GM19025 (cell line): Measurements from ENCODE around the gene AGAP1.

ENCODE experiments used
- ATAC-seq: cut with Tn5 transposase; IDR thresholded peaks from one replicate; pipeline ENCODE4 v1.9.1; 2021; ENCODE audit warnings: mild to moderate bottlenecking, low read depth, moderate library complexity; ENCODE audit not compliant: unreplicated experiment

Gene AGAP1

DNA sequence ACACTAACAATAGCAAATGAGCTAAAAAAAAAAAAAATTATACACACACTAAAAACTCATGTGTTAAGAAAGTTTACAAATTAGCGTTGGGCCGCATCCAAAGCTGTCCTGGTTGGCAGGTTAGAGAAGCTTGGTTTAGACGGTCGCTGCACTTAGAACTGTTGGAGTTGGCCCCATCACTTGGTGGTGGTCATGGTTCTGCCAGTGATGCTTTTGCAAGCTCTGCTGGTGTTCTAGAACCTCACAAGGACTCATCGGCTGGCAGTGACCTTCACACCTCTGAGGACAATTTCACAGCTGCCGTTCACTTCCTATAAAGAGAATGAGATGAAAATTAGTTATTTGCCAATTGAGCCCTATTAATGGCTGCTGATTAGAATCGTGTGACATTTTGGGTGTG is 229.0 kb downstream of the AGAP1 start:
- no peak for ATAC-seq

DNA sequence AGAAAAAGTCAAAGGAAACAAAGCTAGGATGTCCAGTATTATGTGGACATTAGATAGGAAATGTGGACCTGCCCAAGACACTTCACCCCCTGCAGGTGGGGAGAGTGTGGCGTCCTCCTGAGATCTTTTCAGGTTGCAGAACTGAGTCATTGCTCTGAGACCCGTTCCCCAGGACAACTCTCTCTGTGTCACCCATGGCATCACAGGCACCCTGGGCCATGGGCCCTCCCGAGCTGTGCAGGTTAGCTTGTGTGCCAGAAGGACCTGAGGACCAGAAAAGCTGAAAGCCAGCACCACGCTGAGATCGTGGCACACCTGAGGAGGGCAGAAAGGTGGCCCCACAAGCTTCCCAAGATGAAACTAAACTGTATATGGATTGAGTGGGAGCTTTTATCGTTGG is 229.5 kb downstream of the AGAP1 start:
- ATAC-seq, result no peak

DNA sequence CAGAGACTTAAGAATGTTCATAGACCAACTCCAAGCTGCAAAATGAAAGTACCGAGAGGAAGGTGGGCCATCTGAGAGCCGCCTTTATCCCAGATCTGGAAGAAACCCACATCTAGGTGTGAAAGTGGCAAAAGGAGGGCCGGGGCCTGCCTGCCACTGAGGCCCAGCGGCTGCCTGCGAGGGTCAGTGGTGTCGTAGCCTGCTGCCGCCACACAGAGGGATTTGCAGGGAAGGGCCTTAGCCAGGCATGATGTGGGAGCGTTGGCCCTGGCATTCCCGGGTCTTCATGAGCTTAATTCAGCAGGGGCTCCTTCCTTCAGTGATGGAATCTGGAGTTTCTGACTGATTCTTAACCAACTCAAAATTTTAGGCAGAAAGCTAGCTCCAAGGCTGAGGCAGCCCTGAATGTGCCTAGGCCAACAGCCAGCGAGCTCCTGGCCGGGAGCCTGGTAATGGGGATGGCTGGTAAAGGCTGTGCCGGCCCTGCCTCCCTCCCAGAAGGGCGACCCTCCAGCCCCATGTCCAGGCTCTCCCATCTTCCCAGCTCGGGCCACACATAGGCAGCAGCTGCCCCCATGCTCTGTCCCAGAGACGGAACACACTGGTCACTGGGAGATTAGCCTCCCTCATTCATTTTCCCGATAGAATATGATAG is 230.1 kb downstream of the AGAP1 start:
- no peak for ATAC-seq

DNA sequence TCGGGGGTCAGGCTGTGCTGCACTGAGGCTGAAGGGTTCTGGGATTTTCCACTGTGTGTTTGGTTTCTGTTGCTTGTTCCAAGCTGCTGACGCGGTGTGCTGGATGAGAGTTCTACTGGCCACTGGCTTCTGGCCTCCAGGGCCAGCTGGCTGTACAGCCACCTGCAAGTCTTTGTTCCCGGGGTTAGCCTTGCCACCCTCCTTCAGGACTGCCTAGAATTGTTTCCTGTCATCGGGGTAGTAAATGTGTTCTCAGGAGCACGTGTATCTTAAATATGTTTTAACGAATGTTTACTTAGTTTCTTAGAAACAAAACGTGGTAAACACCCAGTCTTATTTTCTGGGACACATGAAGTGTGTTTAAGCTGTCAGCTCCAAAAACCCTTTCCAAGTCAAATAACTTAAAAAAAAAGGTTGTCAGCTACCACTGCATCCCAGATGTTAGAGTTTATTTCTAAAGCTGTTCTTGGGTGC is 231.2 kb downstream of the AGAP1 start:
- ATAC-seq, result no peak

DNA sequence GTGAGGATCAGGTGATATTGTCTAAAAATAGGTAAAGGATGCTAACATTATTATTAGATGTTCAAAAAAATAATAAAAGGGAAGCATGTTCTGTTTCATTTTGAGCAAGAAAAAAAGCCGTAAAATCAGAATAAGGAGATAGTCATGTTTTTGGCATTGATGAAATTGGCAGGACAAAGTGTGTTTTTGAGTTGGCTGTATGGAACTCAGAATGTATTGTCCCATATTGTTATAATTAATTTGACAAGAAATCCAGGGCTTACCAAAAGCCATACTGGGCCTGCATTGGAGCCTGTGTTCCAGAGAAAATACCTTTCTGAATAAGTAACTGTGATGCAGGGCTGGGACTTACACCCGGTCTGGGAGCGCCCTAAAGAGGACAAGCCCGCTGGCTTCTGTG is 232.0 kb downstream of the AGAP1 start:
- no peak for ATAC-seq

DNA sequence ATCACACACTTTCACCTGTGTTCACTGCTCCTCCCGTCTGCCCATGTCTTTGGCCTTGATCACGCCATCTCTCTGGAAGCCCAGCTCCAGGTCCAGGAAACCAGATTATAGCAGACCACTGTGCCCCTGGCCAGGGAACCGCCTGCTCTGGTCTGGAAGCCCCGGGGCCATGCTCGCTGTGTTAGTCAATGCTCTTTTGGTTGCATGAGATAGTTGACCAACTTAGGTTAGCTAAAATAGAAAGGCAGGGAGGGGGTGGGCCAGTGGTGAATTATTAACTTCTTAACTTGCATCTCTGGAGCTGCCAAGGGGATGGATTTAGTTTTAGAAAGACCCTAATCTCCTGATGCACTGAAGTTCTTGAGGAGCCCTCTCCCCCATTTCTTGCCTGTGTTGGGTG is 232.7 kb downstream of the AGAP1 start:
- ATAC-seq, result no peak

DNA sequence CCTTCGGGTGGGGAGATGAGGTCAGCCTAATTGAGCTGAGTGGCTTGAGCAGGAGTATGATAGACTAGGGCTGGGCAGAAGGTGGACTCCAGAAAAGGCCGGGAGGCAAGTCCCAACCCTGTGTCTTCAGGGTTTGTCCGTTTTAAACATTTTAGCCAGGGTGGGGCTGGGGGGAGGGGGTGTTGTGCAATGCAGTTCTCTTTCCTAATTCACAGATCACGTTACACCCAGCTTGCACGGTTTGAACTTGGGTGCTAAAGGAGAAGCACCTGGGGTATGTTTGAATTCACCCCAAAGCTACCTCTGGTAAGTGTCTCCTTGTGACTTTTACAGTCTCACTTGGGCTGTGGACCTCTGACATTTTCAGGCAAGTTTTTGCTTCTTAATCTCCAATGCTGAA is 233.3 kb downstream of the AGAP1 start:
- ATAC-seq, result no peak

DNA sequence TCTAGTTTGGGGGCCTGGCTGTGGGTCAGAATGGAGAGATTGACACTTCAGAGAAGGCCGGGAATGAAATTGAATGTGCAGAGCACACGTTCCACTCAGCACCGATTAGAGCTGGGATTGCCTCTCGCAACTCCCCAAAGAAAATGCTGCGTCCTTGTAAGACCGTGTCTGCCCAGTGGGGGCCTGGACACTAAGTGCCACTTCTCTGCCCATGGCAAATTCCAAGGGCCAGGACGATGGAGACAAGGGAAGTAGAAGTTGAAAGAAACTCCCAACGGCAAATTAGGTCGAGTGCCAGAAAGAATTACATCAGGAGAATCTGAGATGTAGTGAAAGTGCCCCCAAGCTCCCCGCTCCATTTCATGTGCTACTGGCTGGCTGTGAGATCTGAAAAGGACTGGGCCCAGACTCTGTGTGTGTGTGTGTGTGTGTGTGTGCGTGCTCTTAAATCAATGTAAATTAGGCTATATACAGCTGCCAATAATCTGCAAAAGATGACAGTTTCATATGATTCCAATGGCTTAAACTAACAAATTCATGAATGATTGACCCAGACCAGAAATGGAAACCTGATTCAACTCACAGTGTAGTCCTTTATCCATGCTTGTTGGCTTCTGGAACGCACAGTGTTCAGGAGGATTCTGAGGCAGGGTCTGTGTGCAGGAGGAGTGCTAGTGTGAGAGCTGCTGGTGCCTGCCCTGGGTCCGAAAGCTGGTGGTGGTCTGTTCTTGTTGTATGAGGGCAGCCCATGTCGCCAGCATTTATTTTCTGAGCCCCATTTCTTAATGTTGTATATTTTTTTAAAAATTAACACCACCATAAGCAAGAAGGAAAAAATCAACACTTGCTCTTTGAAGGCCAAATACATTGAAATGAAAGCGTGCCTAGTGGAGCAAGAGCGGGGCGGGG is 234.3 kb downstream of the AGAP1 start:
- no peak for ATAC-seq

DNA sequence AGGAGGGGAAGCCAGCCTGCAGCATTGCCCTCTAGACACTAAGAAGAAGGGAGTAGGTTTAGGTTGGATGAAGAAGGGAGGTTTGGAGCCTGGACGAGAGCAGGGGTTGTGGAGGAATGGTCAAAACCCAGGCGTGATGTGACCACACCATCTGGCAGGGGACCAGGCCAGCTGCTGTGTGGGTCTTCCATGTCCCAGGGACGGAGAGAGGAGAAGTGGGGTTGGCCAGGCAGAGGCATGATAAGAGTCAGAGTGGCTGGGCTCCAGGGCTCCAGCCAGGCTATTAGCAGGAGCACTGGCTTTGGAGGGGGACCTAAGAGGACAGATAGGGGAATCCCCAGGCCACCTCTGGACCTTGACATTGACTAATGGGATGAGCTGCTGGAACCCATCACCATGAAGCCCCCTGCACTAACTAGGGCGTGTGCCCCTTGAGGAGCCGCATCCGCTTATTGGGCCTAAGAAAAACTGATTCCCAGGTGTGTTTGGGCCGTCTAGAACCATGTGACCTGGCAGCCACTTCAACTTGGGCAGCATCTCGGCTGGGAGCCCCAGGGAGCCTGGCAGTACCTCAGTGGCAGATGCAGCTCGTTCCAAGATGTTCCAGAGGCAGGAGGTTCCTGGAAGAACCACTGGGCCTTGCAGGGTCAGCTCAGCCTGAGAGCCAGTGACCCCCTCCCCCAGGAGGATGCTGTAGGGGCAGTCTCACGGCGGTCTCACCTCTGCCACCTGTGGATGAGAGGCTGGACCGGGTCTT is 235.1 kb downstream of the AGAP1 start:
- no peak for ATAC-seq

DNA sequence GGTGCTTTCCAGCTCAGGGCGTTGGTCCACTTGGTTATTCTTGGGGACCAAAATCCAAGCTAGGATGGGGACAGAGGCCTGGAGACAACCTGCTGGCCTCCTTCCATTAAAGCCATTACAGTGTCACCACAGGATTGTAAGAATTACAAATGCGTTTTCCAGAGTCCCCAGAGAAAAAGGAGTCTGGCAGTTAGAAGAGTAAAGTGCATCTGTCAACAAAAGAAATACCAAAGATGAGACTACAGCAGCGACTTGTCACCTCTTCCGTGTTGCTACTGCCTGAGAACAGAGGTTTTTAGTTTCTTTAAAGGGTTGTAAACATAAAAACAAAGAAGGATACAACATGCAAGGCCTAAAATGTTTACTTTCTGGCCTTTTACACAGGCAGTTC is 235.7 kb downstream of the AGAP1 start:
- ATAC-seq, result no peak

DNA sequence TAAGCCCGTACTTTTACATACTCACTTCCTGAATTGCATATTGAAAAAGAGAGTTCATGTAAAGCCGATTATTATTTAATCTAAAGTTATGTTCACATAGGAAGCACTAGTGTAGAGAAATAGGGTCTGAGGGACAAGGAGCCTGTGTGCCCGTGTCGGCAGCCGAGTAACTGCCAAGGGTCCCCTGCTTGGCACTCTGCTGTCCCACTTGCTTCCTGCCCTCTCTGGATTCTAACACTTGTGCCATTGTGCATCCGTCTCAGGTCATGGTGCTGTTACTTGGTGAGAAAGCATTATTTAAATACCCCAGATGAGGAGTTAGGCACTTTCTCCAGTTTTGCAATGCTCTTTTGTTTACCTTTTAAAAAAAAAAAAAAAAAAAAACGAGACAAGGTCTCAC is 236.3 kb downstream of the AGAP1 start:
- no peak for ATAC-seq

DNA sequence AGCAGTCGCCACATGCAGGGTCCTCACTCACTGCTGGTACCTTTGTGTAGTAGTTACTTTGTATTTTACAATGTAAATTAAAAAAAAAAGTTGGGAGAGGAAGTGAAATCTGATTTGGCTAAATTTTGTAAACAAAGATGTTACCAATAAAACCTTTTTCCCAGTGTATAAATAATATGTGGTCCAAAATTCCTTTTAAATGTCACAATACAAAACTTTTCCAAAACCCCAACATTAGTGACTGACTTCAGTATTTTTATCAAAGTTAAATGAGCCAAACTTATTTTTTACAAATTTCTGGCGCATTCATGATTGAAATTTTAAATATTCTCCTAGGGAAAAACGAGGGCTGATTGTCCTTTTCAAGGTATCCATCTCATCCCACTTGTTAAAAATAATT is 239.9 kb downstream of the AGAP1 start:
- ATAC-seq, result no peak

DNA sequence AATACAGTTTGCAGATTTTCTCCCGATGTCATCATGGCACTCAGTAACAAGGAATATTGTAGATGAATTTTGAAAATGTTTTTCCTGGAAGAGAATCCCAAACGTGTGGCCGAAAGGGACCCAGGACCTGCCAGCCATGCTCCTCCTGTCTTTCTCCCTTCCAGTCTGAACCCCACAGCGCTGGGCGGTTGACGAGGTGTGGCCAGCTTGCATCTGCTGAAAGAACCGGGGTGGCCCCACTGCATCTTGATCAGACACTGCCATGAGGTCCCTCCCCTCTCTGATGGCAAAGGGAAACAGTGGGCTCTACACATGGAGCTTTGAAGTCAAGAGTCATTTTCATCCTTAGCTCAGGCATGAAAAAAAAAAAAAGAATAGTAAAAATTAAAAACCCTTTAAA is 240.3 kb downstream of the AGAP1 start:
- ATAC-seq, result no peak

DNA sequence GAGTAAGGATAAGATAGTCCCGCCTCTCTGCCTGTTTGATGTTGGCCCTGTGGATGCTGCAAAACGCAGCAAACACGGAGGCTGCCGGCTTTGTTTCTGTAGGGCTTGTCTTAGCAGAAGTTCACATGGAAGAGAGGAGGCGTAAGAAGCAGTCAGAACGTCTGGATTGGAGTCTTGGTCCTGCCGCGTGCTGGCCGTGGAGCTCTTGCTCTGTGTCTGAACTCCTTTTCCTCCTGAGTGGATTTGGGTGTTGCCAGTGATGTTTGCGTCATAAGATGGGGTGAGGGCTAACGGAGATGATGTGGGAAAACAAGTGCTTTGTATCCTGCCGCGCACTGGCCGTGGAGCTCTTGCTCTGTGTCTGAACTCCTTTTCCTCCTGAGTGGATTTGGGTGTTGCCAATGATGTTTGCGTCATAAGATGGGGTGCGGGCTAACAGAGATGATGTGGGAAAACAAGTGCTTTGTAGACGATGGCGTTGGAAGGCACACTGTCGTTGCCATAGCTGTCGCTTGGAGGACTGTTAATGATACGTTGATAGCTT is 240.9 kb downstream of the AGAP1 start:
- no peak for ATAC-seq

DNA sequence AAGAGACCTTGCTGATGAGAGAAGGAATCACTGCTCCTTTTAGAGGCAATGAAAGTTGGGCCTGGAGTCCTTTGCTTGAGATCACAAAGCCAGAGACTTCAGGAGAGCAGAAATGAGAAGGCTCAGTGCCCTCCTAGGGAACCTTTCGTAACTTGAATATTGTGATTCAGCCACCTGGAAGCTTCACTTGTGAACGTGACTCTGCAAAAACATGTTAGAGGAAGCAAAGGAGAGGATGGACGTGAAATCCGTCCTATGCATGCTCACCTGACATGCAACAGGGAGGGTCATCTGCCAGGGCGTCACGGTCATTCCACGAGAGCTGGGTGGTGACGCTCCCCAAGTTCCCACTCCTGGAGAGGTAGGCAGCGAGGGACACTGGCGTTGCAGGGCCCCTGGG is 243.6 kb downstream of the AGAP1 start:
- ATAC-seq, result no peak

DNA sequence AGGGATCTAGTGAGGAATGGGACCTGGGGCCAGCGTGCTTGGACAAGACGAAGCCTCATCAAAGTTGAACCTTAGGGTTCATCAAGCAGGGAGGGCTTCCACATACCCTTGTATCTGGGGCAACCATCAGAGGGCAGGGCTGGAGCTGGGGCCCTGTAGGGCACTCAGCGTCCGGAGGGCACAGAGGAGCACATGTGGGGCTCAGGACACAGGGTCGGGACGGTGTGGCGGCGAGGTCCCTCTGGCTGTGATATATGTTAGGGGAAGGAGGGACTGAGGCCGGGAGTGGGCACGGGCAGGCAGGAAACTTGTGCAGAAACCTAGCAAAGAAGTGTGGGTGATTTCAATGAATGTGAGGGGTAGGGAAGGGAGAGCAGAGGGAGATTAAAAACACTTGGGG is 244.0 kb downstream of the AGAP1 start:
- no peak for ATAC-seq

DNA sequence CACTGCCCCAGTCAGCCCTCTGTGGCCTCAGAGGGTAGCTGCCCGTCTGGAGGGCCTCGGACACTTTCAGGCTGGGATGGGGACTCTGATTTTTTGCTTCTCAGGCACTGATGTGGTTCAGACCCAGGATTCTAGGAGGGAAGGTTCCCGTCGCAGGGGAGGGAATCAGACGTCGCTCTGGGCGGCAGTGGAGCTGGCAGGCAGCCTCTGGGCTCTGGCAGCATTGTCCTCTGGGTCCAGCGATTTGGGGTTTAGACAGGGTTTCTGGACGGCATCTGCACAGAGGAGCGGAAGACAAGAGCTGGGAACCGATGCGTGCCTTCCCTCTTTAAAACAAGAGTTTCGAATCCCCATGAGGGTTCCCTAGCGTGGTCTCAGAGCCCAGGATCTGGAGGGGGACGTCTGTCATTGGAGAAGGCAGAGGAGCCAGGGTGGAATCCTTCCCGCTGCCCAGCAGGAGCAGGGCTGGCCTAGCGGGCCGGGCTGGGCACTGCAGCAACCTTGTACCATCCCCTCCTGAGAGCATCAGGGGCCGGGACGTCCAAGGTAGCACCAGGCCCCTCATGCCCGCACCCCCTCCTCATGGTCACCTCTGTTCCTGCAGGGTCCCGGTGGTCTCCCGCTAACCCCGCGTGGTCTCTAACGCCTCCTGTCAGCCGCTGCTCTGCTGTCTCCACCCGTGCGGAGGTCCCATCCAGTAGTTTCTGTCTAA is 246.0 kb downstream of the AGAP1 start:
- ATAC-seq, result no peak

DNA sequence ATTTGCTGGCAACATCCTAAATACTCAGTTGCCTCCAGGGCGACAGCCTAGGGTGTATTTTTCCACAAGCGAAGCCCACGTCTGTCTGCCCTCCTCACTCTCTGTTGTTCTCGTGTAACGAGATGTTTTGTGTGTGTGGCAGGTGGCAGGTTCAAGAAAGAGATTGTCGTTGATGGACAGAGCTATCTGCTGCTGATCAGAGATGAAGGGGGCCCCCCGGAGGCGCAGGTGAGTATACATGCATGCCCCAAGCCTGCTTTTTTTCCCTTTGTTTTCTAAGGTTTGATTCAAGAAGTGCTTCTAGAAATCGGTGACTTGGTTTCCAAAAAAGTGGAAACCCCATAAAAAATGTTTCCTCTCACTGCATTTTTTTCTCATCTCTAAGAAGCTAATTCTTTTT is 247.0 kb downstream of the AGAP1 start:
- ATAC-seq, result no peak

DNA sequence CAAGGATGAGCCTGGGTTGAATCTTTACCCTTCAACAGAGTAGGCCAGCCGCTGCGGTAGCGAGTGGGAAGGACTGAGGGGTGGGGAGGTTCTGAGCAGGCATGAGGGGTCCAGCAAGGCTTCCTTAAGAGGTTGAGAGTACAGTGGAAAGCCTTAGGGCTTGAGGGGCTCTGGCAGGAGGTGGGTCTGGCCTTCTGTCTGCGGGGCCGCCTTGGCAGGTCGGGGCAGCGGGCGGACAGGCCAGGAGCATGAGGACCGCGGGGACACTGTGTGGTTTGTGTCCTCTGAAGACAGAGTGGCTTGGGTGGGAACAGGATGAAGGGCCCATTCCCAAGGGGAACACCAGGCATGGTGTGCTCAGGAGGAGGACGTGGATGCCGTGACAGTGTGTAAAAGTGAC is 250.3 kb downstream of the AGAP1 start:
- no peak for ATAC-seq

DNA sequence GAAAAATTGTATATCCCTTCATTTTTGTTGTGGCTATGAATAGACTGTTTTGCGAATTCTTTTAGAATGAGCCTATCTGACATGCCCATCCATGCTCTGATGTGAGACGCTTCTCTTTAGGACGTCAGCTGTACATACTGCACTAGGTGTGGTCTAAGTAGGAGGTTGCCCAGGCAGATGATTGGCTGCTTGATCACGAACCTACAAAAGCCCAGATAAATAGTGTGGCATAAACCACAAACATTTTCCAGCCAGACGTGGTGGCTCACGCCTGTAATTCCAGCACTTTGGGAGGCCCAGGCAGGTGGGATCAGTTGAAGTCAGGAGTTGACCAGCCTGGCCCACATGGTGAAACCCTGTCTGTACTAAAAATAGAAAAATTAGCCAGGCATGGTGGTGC is 251.8 kb downstream of the AGAP1 start:
- ATAC-seq, result no peak
